Activated T-helper 1 cell treated with Interleukin-2 at 50 U/mL for 16 hours (primary cell): ENCODE data around the gene AP3D1.
"Not testable (repeated sequence)": the region's sequence is repeated elsewhere in the genome, so short reads cannot be mapped to it uniquely, and the experiment has no call there.

Source experiments
- DNase-seq: peaks from one replicate; pipeline ENCODE4 v3.0.0-alpha.2; 2020; ENCODE audit warnings: low read depth

The AP3D1 gene

GRCh38 chr19:2149980-2150793 is 1.2 kb downstream of the AP3D1 start:
- DNase-seq, result no peak

DNA sequence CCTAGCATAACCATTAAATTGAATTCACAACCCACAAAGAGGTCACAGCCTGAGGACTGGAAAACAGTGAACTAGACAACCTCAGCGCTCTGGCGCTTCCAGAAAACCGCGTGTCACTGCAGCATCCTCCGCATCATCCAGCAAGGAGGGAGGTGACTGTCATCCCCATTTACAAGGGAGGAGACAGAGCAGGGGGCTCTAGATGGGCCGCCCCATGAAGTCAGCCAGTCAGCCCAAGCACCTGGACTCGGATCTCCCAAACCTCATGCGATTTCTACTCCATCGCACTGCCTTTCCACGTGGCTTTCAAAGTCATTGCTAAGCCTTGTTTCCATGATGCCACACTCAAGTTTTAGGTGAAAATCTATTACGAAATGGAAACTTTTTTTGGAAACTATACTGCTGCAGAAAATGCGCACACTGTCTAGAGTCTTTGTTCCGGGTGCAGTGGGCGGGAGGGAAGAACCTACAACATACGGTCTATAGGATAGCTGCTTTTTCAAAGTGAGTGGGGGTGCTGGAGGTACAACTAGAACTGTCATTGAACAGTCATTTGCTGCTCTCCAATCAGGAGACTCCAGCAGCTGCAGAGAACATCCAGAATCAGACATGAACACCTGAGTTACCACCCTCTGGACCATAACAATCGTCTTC is 2.8 kb downstream of the AP3D1 start:
- no peak for DNase-seq

DNA sequence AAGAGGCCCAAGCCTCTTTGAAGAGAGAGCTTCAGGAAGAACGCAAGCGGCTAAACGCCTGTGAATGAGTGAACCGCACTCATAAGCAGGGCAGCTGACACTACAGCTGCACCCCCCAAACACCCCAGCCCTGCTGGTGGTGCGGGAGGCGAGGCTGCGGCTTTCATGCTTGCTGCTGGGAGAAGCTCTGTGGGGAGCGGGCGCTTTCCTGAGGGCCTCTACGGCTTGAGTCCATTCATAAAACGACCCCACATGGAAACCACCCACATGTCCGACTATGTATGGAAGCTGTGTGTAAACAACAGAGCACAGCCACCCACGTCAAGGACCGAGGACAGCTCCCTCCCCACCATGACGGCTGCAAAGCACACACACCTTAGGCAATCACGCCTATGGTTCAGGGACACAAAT is 5.5 kb downstream of the AP3D1 start:
- DNase-seq, result no peak

DNA sequence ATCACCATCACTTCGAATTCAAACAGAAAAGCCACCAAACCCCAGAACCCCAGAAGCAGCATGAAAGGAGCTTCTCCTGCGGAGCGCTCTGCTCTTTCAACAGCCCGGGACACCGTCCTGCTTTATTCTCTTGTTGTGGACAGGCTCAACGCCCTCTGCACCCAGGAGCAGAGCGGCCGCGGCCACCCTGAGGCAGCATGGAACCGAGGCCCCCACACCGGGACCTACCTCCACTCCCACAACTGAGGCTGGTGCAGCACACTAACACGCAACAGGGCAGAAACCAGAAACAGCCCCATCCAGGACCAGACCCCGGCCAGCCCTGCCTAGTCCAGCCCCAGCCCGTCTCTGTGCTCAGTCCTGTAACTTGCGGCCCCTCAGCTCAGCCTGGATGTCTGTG is 7.2 kb downstream of the AP3D1 start:
- DNase-seq, result no peak

DNA sequence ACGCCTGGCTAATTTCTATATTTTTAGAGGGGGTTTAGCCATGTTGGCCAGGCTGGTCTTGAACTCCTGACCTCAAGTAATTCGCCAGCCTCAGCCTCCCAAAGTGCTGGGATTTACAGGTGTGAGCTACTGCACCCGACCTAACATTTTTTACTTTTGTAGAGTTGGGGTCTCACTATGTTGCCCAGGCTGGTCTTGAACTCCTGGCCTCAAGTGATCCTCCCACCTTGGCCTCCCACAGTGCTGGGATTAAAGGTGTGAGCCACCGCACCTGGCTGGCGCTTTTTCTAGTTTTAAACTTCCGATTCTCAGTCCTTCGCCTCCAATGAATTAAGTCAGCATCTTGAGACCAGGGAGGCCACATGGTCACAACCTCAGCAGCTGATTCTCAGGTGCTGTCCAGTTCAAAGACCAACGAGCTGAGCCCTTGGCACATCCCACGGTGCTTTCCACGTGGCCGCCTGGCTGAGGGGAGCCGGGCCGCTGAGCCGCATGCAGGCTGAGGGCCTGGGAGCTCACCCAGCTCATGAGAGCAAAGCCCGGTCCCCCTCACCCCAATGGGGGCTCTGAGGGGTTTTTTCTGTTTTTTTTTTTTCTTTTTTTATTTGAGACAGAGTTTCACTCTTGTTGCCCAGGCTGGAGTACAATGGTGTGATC is 9.1 kb downstream of the AP3D1 start:
- DNase-seq, result no peak

- DNase-seq, result no peak
These were observed 11.2 kb downstream of the AP3D1 start for GRCh38 chr19:2140138-2140569.

DNA sequence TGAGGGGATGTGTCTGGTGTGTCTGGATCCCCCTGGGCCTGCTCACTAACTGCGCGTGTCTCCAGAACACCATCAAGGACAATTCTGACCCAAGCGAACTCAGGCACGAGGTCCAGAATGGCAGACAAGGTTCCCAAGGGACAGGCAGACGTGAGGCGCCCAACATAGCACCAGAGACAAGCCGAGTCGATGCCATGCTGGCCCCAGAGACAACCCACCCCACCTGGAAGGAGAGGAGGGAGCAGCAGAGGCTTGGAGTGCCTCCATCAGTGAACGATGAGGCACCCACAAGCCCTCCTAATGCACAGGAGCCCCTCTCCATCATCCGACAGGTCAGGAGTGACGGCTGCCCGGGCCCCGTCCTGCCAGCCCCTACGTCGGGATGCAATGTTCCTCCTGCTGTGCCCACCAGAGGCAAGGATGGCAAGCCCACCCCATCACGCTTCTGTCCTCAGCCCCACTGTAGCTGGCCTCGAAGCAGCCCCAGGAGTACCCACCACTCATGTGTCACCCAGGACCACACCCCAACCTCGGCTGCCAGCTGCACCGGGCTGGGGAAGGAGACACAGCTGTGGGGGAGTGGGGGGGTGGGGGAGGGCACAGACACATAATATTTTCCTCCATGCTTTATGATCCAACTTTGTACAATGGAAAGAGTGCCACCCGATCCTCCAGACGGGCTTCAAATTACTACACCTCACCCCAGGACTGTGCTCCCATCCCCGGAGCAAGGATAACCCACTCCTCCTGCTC is 11.8 kb downstream of the AP3D1 start:
- no peak for DNase-seq

- DNase-seq, result no peak
These were observed 13.2 kb downstream of the AP3D1 start for GRCh38 chr19:2138061-2138728.

- DNase-seq, result no peak
These were observed 14.6 kb downstream of the AP3D1 start for GRCh38 chr19:2136796-2137195.

- DNase-seq, result no peak
These were observed 15.6 kb downstream of the AP3D1 start for GRCh38 chr19:2135474-2136402.

GRCh38 chr19:2132731-2133490 is 18.5 kb downstream of the AP3D1 start:
- DNase-seq, result no peak

- no peak for DNase-seq
These were observed 19.2 kb downstream of the AP3D1 start for GRCh38 chr19:2132191-2132590.

DNA sequence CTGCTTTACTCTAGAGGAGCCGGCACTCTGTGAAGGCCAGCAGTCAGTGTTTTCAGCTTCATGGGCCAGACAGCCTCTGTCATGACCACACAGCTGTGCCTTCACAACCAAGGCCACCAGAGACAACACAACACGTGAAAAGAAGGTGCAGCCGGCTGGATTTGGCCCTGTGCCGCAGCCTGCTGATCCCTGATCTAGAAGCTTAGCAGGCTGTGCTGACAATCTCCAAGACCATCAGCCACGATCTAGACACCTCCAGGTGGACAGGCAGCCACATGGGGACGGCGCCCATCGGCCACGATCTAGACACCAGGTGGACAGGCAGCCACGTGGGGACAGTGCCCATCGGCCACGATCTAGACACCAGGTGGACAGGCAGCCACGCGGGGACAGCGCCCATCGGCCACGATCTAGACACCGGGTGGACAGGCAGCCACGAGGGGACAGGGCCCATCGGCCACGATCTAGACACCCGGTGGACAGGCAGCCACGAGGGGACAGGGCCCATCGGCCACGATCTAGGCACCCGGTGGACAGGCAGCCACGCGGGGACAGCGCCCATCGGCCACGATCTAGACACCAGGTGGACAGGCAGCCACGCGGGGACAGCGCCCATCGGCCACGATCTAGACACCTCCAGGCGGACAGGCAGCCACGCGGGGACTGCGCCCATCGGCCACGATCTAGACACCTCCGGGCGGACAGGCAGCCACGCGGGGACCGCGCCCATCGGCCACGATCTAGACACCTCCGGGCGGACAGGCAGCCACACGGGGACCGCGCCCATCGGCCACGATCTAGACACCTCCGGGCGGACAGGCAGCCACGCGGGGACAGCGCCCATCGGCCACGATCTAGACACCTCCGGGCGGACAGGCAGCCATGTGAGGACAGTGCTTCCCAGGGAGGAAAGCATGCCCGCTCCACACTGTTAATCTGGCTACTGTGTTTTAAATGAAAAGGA is 20.1 kb downstream of the AP3D1 start:
- DNase-seq, result not testable (repeated sequence)

DNA sequence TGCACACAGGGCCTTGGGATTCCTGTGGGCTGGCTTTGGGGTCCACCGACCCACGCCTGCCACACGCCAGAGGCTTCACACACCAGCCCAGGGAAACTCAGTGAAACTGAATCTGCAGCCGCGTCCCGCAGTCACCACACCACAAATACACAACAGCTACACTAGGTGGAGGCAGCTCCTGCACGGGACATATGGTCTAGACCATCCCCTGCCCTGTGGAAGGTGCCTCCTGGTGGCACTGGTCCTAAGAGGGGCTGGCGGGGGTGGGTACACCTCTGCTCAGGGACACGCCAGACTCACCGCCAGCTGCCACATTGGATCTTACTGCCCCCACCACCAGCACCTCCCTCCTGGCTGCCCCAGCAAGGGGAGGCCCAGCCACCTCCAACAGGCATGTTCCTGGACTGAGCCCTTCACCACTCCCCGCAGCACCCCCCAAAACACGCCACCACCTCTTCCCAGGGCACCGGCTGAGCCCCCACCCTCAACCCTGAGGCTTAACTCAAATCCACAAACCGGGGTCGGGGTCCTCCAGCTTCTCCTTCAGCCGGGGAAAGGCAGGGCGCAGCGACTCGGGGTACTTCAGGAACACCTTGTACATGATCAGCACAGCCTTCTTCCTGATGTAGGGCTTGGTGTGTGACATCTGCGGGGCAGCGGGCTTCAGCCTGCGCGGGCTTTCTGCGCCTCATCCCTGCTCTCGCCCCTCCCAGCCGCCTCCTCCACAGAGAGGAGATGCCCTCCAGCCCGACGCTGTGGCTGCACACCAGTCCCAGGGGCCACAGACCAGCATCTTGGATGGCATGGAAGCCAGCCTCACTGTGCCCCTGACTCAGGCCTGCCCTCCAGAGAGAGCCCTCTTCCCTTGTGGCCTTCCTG is 21.2 kb downstream of the AP3D1 start:
- no peak for DNase-seq

- no peak for DNase-seq
These were observed 21.9 kb downstream of the AP3D1 start for GRCh38 chr19:2129486-2129885.

- no peak for DNase-seq
These were observed 22.3 kb downstream of the AP3D1 start for GRCh38 chr19:2129022-2129421.

DNA sequence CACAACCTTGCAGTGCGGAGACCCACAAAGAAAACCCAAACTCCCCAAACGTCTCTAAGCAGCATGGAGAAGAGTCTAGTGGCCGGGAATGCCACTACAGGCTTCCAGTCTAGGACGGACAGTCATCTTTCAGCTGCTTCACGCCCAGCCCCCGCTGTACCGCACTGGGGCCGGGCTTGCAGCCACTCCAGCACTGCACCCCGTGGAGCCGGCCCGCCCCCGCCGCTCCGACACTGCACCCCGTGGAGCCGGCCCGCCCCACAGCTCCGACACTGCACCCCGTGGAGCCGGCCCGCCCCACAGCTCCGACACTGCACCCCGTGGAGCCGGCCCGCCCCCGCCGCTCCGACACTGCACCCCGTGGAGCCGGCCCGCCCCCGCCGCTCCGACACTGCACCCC is 23.1 kb downstream of the AP3D1 start:
- not testable (repeated sequence) for DNase-seq

- DNase-seq, result no peak
These were observed 23.6 kb downstream of the AP3D1 start for GRCh38 chr19:2127758-2128157.
